ENCODE data around the gene TTC34. TPM values are rescaled to one million over a fixed set of nuclear protein-coding genes. Genes with fewer than 3 reads are reported as not detected.

Gene TTC34
- total and polyA plus RNA-seq, 2 of the 13 experiments (the other 11 are each of a cell fraction or from before 2014, with no cell fraction given): 0.07 to 0.11 TPM

DNA sequence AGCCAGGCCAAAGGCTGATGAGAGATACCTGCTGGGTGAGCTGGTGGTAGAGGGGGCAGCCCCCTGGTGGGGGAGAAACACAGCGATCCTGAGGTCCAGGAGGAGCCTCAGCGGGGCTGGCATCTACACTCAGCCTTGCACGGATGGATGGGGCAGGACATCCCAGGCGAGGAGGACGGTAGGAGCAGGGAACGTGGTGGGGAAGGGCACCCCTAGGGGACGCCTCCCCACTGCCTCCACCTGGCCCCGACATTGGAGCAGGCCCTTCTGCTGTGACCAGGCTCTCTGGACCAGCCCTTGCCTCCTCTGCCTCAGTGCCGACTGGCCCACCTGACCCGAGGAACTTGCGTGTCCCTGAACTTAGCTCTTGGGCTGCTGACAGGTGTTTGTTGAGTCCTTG, 162.3 kb downstream of the TTC34 start (continued):
- TF ChIP-seq ZFYVE20 (CRISPR knock-in tag; IDR thresholded peaks at IDR 0.05; ENCODE audit: borderline replicate concordance, low read depth) (no peak), AGO1 (IDR thresholded peaks at IDR 0.05; ENCODE audit: low read depth, low read length, poor library complexity, severe bottlenecking) (peak; percentile 79), ZNF547 (CRISPR knock-in tag; IDR thresholded peaks at IDR 0.05) (0 out of 2 replicates have a peak, but pooled peaks have one; percentile 38), ZNF326 (CRISPR knock-in tag; IDR thresholded peaks at IDR 0.05; ENCODE audit: borderline replicate concordance) (peak; percentile 80; the same call in 1 of the 2 replicates), AKAP8 (CRISPR knock-in tag; IDR thresholded peaks at IDR 0.05) (peak; percentile 95; the same call in 1 of the 2 replicates), HNRNPH1 (optimal IDR thresholded peaks at IDR 0.05; ENCODE audit: low read depth, low read length) (no peak), NONO (IDR thresholded peaks at IDR 0.05) (no peak), NONO (CRISPR knock-in tag; conservative IDR thresholded peaks at IDR 0.05) (peak; percentile 48; the same call in 1 of the 2 replicates), STAG1 (CRISPR knock-in tag; IDR thresholded peaks at IDR 0.05) (0 out of 2 replicates have a peak, but pooled peaks have one; percentile 11), GTF3A (CRISPR knock-in tag; conservative IDR thresholded peaks at IDR 0.05) (no peak), NFIB (CRISPR knock-in tag; IDR thresholded peaks at IDR 0.05; ENCODE audit: borderline replicate concordance) (no peak)
- TF ChIP-seq, protein P1, sequence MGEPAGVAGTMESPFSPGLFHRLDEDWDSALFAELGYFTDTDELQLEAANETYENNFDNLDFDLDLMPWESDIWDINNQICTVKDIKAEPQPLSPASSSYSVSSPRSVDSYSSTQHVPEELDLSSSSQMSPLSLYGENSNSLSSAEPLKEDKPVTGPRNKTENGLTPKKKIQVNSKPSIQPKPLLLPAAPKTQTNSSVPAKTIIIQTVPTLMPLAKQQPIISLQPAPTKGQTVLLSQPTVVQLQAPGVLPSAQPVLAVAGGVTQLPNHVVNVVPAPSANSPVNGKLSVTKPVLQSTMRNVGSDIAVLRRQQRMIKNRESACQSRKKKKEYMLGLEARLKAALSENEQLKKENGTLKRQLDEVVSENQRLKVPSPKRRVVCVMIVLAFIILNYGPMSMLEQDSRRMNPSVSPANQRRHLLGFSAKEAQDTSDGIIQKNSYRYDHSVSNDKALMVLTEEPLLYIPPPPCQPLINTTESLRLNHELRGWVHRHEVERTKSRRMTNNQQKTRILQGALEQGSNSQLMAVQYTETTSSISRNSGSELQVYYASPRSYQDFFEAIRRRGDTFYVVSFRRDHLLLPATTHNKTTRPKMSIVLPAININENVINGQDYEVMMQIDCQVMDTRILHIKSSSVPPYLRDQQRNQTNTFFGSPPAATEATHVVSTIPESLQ (CRISPR knock-in tag; conservative IDR thresholded peaks at IDR 0.05): no peak
- TF ChIP-seq, protein P2, sequence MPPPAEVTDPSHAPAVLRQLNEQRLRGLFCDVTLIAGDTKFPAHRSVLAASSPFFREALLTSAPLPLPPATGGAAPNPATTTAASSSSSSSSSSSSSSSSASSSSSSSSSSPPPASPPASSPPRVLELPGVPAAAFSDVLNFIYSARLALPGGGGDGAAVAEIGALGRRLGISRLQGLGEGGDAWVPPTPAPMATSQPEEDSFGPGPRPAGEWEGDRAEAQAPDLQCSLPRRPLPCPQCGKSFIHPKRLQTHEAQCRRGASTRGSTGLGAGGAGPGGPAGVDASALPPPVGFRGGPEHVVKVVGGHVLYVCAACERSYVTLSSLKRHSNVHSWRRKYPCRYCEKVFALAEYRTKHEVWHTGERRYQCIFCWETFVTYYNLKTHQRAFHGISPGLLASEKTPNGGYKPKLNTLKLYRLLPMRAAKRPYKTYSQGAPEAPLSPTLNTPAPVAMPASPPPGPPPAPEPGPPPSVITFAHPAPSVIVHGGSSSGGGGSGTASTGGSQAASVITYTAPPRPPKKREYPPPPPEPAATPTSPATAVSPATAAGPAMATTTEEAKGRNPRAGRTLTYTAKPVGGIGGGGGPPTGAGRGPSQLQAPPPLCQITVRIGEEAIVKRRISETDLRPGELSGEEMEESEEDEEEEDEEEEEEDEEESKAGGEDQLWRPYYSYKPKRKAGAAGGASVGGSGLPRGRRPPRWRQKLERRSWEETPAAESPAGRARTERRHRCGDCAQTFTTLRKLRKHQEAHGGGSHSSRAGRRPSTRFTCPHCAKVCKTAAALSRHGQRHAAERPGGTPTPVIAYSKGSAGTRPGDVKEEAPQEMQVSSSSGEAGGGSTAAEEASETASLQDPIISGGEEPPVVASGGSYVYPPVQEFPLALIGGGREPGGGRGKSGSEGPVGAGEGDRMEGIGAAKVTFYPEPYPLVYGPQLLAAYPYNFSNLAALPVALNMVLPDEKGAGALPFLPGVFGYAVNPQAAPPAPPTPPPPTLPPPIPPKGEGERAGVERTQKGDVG (CRISPR knock-in tag; IDR thresholded peaks at IDR 0.05; ENCODE audit: borderline replicate concordance): no peak

Measured in HepG2 (cell line).